Activated CD8-positive, alpha-beta memory T cell treated with anti-CD3 and anti-CD28 coated beads for 24 hours (primary cell): Measurements from ENCODE around the gene GRIK5.

ENCODE experiments used
- DNase-seq: peaks from one replicate; pipeline ENCODE4 v3.0.0-alpha.2; 2020

Gene GRIK5

GRCh38 chr19:42075364-42075615 is 5.3 kb upstream of the GRIK5 start:
- DNase-seq: no peak

- peak; percentile 76 for DNase-seq
Measured at GRCh38 chr19:42074513-42075363, 4.7 kb upstream of the GRIK5 start.

GRCh38 chr19:42071247-42071646 is 1.2 kb upstream of the GRIK5 start:
- no peak for DNase-seq

- DNase-seq: no peak
Measured at GRCh38 chr19:42068756-42069571, 1.0 kb downstream of the GRIK5 start.

- no peak for DNase-seq
Measured at GRCh38 chr19:42068361-42068755, 1.6 kb downstream of the GRIK5 start.

- no peak for DNase-seq
Measured at GRCh38 chr19:42067315-42067888, 2.6 kb downstream of the GRIK5 start.

GRCh38 chr19:42066075-42066754 is 3.8 kb downstream of the GRIK5 start:
- DNase-seq: no peak

GRCh38 chr19:42065511-42065910 is 4.5 kb downstream of the GRIK5 start:
- no peak for DNase-seq

- DNase-seq: no peak
Measured at GRCh38 chr19:42065051-42065450, 5.0 kb downstream of the GRIK5 start.

- no peak for DNase-seq
Measured at GRCh38 chr19:42064432-42064831, 5.6 kb downstream of the GRIK5 start.

GRCh38 chr19:42062381-42062780 is 7.6 kb downstream of the GRIK5 start:
- no peak for DNase-seq

- no peak for DNase-seq
Measured at GRCh38 chr19:42060117-42060516, 9.9 kb downstream of the GRIK5 start.

GRCh38 chr19:42059196-42059595 is 10.8 kb downstream of the GRIK5 start:
- no peak for DNase-seq

GRCh38 chr19:42057846-42058245 is 12.2 kb downstream of the GRIK5 start:
- no peak for DNase-seq

- DNase-seq: no peak
Measured at GRCh38 chr19:42054205-42054604, 15.8 kb downstream of the GRIK5 start.

- DNase-seq: no peak
Measured at GRCh38 chr19:42053037-42053935, 16.7 kb downstream of the GRIK5 start.

GRCh38 chr19:42052241-42052863 is 17.7 kb downstream of the GRIK5 start:
- DNase-seq: no peak

GRCh38 chr19:42051166-42052115 is 18.6 kb downstream of the GRIK5 start:
- no peak for DNase-seq

- DNase-seq: no peak
Measured at GRCh38 chr19:42048992-42049391, 21.0 kb downstream of the GRIK5 start.

- no peak for DNase-seq
Measured at GRCh38 chr19:42045575-42045974, 24.4 kb downstream of the GRIK5 start.
